Transverse colon (tissue), 4 donors: ENCODE data around the gene KLHL36. TPM values are rescaled to one million over a fixed set of nuclear protein-coding genes. Genes with fewer than 3 reads are reported as not detected.

Experiments
- DNase-seq: peaks from one replicate; pipeline ENCODE4 v3.0.0-alpha.2; 2019
- H3K27ac ChIP-seq, 4 donors: fragments of 200-600 bp; sonication (generic); 2 replicates each; pipeline ENCODE4 v1.5.1; 2016 to 2018; ENCODE audit warnings: inconsistent platforms in 4 of 4
- H3K27me3 ChIP-seq: fragments of 200-600 bp; sonication (generic); 2 replicates; pipeline ENCODE4 v1.5.1; 2017; ENCODE audit warnings: inconsistent platforms
- H3K36me3 ChIP-seq, 4 donors: fragments of 200-600 bp; sonication (generic); 2 replicates each; pipeline ENCODE4 v1.5.1; 2017 to 2019; ENCODE audit warnings: inconsistent platforms in 4 of 4
- H3K4me1 ChIP-seq, 4 donors: fragments of 200-600 bp; sonication (generic); 2 replicates each; pipeline ENCODE4 v1.5.1; 2017 to 2020; ENCODE audit warnings: inconsistent platforms in 4 of 4
- H3K4me3 ChIP-seq, 4 donors: fragments of 200-600 bp; sonication (generic); 1 replicate in 1 of 4; 2 replicates in 3 of 4; pipeline versions ENCODE4 v1.5.1 to v1.6.1; 2017 to 2019; ENCODE audit warnings: inconsistent platforms in 4 of 4
- H3K9me3 ChIP-seq, 2 donors: fragments of 200-600 bp; sonication (generic); 2 replicates each; pipeline ENCODE4 v1.5.1; 2017 to 2019; ENCODE audit warnings: inconsistent platforms in 2 of 2
- EP300 ChIP-seq: sonication (generic); formaldehyde crosslinking; IDR thresholded peaks from one replicate; pipeline ENCODE4 v1.6.1; 2017; ENCODE audit warnings: antibody characterized with exemption, low read depth
- POLR2A ChIP-seq: fragments of 450-650 bp; IDR thresholded peaks from one replicate; pipeline ENCODE4 v1.6.1; 2016; ENCODE audit warnings: antibody characterized with exemption, mild to moderate bottlenecking, moderate library complexity
- POLR2AphosphoS5 ChIP-seq, 3 donors: sonication (generic); formaldehyde crosslinking; IDR thresholded peaks; one replicate each; pipeline ENCODE4 v1.6.1; 2016; ENCODE audit warnings: antibody characterized with exemption in 3 of 3
- WGBS, 2 donors: methylation state at CpG; one replicate each; pipeline ENCODE4 v1.1.5; 2018; ENCODE audit warnings: low coverage in 1 of 2; 5-methylcytosine and 5-hydroxymethylcytosine counted together
- in situ Hi-C, 4 donors: fragments of 200-750 bp; cut with MboI; loops; one replicate each; pipeline versions ENCODE4 v1.15.0 to v1.15.1; 2017; ENCODE audit warnings: low sequenced_read_pairs in 3 of 4, low pct_ligation_motif_present in 1 of 4, low pct_unique_long_range_greater_than_20kb in 1 of 4
- intact Hi-C: fragments of 100-400 bp; cut with DNase I; formaldehyde crosslinking; loops from one replicate; pipeline ENCODE4 v1.15.1; 2023; ENCODE audit warnings: low total_unique reads
- total RNA-seq, 4 donors: library from RNA; depleted of rRNA; stranded (reverse); fragments of >200 nt; gene quantifications; one replicate each; pipeline ENCODE4 v1.1.0, GENCODE V29; 2016
- TF ChIP-seq, protein P1 (sequence below), 5 experiments: fragments of 200-600 bp in 3 of 5; fragments of 450-650 bp in 2 of 5; sonication (generic) in 3 of 5; IDR thresholded peaks; 1 replicate in 2 of 5; 2 replicates in 3 of 5; pipeline ENCODE4 v1.5.1; 2016 to 2017; ENCODE audit warnings: antibody characterized with exemption in 5 of 5, inconsistent platforms in 3 of 5, mild to moderate bottlenecking in 2 of 5, moderate library complexity in 1 of 5

Gene KLHL36
- total RNA-seq, 4 donors from 2014 or later, result 38.0 to 75.5 (median 66.7) TPM

DNA sequence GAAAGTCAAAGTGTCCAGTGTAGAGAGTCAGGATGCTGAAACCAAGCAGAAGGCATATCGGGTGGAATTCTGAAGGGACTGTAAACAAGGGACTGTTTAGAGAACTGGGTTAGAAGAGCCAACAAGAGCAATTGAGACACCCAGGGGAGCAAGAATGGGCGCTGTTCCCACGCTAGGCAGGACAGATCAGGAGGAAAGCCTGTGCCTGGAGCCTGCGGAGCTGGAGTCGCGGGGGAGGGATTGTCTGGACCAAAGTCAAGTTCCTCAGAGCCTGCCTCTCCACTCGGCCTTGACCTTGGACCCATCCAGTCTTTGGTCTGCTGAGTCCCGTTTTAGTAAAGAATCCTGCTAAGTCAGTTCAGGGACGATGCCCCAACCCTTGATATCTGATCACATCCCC, 14.7 kb upstream of the KLHL36 start:
- in situ Hi-C loops, result no loop called here
- Histone ChIP-seq H3K36me3 (no peaks in the 10 kb centered on the region), H3K4me3 (no peak overlapping the region), H3K9me3 (no peaks in the 10 kb centered on the region), H3K27me3 (no peaks in the 10 kb centered on the region), H3K27ac (no peak overlapping the region), H3K4me1 (no peaks in the 10 kb centered on the region)
- 76 to 100% methylated on average over 1 to 9 of the region's 9 CpGs for WGBS, 2 donors
- no peak for DNase-seq
- TF ChIP-seq EP300 (no peak), POLR2A (no peak)
- intact Hi-C loops, result no loop called here

DNA sequence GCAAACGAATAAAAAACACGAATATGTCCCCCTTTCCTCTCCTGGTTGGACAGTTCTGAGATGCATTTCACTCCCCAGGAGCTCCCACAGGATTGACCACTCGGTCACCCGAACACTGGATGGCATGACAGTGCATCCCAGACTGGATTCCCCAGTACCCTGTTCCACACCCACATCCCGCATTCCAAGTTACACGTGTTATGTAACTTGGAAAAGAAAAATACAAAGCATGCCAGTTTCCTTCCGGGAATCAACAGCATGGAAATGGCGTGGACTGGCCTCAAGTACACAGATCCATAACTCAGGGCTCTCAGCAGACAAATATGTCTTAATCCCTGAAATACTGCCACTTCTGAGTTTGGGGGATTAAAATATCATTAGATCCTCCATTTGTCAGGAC, 12.6 kb upstream of the KLHL36 start:
- in situ Hi-C loops (no loop called here), intact Hi-C loops (no loop called here)
- no peaks in the 10 kb centered on the region for H3K9me3 ChIP-seq
- 68 to 72% methylated on average over 3 to 8 of the region's 8 CpGs for WGBS, 2 donors
- peaks cover 0 to 2% (median 0%) of the 10 kb centered on the region in 4 donors for H3K4me1 ChIP-seq
- H3K36me3 ChIP-seq, result no peaks in the 10 kb centered on the region
- no peak overlapping the region for H3K27ac ChIP-seq
- no peaks in the 10 kb centered on the region for H3K27me3 ChIP-seq
- TF ChIP-seq, protein P1, sequence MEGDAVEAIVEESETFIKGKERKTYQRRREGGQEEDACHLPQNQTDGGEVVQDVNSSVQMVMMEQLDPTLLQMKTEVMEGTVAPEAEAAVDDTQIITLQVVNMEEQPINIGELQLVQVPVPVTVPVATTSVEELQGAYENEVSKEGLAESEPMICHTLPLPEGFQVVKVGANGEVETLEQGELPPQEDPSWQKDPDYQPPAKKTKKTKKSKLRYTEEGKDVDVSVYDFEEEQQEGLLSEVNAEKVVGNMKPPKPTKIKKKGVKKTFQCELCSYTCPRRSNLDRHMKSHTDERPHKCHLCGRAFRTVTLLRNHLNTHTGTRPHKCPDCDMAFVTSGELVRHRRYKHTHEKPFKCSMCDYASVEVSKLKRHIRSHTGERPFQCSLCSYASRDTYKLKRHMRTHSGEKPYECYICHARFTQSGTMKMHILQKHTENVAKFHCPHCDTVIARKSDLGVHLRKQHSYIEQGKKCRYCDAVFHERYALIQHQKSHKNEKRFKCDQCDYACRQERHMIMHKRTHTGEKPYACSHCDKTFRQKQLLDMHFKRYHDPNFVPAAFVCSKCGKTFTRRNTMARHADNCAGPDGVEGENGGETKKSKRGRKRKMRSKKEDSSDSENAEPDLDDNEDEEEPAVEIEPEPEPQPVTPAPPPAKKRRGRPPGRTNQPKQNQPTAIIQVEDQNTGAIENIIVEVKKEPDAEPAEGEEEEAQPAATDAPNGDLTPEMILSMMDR (IDR thresholded peaks at IDR 0.05), result no peak
- TF ChIP-seq POLR2A, result no peak
- no peak for TF ChIP-seq EP300
- TF ChIP-seq POLR2AphosphoS5 (IDR thresholded peaks at IDR 0.05), result no peak
- DNase-seq, result no peak
- no peak overlapping the region for H3K4me3 ChIP-seq

DNA sequence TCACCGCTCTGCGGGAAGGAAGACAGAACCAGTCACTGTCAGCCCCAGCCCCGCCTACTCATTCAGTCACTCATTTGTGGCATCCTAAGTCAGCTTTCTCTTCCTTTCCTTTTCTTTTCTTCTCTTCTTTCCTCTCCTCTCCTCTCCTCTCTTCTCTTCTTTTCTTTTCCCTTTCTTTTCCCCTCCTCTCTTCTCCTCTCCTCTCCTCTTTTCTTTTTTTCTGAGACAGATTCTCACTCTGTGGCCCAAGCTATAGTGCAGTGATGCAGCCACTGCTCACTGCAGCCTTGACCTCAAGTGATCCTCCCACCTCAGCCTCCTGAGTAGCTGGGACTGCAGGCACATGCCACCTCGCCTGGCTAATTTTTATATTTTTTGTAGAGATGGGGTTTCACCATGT, 10.6 kb upstream of the KLHL36 start:
- H3K27ac ChIP-seq, result no peak overlapping the region
- H3K9me3 ChIP-seq, result no peaks in the 10 kb centered on the region
- no peaks in the 10 kb centered on the region for H3K27me3 ChIP-seq
- no peak overlapping the region for H3K4me3 ChIP-seq
- DNase-seq, result no peak
- 92 to 93% methylated on average over 2 to 4 of the region's 4 CpGs for WGBS, 2 donors
- intact Hi-C loops (no loop called here), in situ Hi-C loops (no loop called here)
- H3K36me3 ChIP-seq, result no peaks in the 10 kb centered on the region
- no peak for TF ChIP-seq EP300
- TF ChIP-seq, protein P1 (IDR thresholded peaks at IDR 0.05), result no peak
- TF ChIP-seq POLR2A, result no peak
- TF ChIP-seq POLR2AphosphoS5 (IDR thresholded peaks at IDR 0.05), result no peak
- H3K4me1 ChIP-seq, result peaks cover 0 to 14% (median 2%) of the 10 kb centered on the region in 4 donors

DNA sequence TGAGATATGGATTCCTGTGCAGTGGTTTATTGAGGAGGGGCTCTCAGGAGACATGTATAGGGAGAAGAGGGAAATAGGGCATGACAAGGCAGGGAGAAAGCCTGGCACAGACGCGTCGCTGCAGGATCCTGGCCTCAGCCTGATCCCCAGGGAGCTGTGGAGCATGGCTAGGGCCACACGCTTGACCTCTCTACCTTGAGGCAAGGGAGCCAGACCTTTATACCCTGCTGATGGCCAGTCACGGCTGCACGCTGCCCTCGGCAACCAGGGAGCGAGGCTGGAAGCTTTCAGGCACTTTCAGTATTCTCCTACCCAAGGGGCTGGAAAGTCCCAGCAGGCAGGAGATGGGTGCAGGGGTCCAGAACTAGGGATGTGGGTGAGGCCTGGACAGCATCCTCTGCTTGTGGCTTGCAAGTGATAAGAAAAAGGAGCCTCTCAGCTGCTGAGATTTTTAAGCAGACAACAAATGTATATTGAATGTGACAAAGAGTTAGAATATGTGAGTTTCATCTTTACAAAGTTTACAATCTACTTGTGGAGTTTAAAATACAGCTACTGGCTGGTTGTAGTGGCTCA, 10.0 kb upstream of the KLHL36 start:
- intact Hi-C loops (no loop called here), in situ Hi-C loops (no loop called here)
- no peaks in the 10 kb centered on the region for H3K9me3 ChIP-seq
- no peak for DNase-seq
- no peak overlapping the region for H3K4me3 ChIP-seq
- no peak overlapping the region for H3K27ac ChIP-seq
- TF ChIP-seq POLR2AphosphoS5 (IDR thresholded peaks at IDR 0.05), result no peak
- TF ChIP-seq, protein P1 (IDR thresholded peaks at IDR 0.05), result no peak
- no peak for TF ChIP-seq POLR2A
- no peak for TF ChIP-seq EP300
- H3K36me3 ChIP-seq, result no peaks in the 10 kb centered on the region
- 100% methylated on average over 4 of the region's 8 CpGs for WGBS, 2 donors
- H3K27me3 ChIP-seq, result no peaks in the 10 kb centered on the region
- peaks cover 0 to 19% (median 4%) of the 10 kb centered on the region in 4 donors for H3K4me1 ChIP-seq

DNA sequence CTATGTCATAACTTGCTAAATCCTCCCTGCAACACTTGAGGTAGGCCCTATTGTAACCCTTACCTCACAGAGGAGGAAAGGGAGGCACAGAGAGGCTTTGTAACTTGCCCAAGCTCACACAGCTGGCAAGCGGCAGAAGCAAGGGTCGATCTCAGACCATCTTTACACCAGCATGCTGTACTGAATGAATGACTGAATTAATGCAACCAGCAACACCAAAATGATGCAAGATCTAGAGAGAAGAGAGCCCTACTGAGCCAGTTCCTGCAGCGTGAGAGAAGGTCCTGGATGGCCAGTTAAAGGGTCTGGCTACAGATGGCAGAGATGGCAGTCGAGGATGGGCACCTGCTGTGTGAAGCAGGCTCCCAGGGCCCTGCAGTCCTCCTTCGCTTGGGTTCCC, 8.2 kb upstream of the KLHL36 start:
- in situ Hi-C loops, result no loop called here
- Histone ChIP-seq H3K4me1 (peaks cover 0 to 23% (median 6%) of the 10 kb centered on the region in 4 donors), H3K9me3 (no peaks in the 10 kb centered on the region), H3K4me3 (no peak overlapping the region), H3K36me3 (no peaks in the 10 kb centered on the region), H3K27me3 (no peaks in the 10 kb centered on the region), H3K27ac (no peak overlapping the region)
- no peak for TF ChIP-seq EP300
- TF ChIP-seq, protein P1 (IDR thresholded peaks at IDR 0.05), result no peak
- TF ChIP-seq POLR2A, result no peak
- no peak for TF ChIP-seq POLR2AphosphoS5 (IDR thresholded peaks at IDR 0.05)
- DNase-seq, result no peak
- intact Hi-C loops, result no loop called here
- WGBS, 2 donors, result 96% methylated on average over 5 of the region's 5 CpGs; no CpG with 5 or more reads in 1 of the 2 donors
